GM12892 (cell line): Measurements from ENCODE around the gene SLC25A13.

ENCODE experiments used
- DNase-seq: peaks from one replicate; pipeline ENCODE4 v3.0.0; 2011; ENCODE audit not compliant: insufficient read length
- FAIRE-seq: peaks from 2 replicates; lab custom pipeline; 2011; peaks lifted over from hg19 to GRCh38; lab: Jason Lieb, UNC
- POLR2A ChIP-seq: IDR thresholded peaks from 2 replicates; pipeline ENCODE4 v1.6.1; 2011; ENCODE audit warnings: low read depth, low read length, control low read depth
- POLR2AphosphoS5 ChIP-seq: IDR thresholded peaks from 2 replicates; pipeline ENCODE4 v1.6.1; 2011; ENCODE audit warnings: low read depth, low read length, control low read depth
- TAF1 ChIP-seq: IDR thresholded peaks from 2 replicates; pipeline ENCODE4 v1.6.1; 2011; ENCODE audit warnings: low read depth, mild to moderate bottlenecking, control low read depth, low read length, borderline replicate concordance

Gene SLC25A13

GRCh38 chr7:96233528-96234154 is 88.3 kb downstream of the SLC25A13 start:
- TF ChIP-seq TAF1 (no peak), POLR2AphosphoS5 (no peak), POLR2A (no peak)
- FAIRE-seq (no peak), DNase-seq (no peak)

- DNase-seq: no peak
- FAIRE-seq: no peak
- TF ChIP-seq POLR2AphosphoS5 (no peak), TAF1 (no peak), POLR2A (no peak)
These were observed 88.8 kb downstream of the SLC25A13 start for GRCh38 chr7:96233084-96233483.

DNA sequence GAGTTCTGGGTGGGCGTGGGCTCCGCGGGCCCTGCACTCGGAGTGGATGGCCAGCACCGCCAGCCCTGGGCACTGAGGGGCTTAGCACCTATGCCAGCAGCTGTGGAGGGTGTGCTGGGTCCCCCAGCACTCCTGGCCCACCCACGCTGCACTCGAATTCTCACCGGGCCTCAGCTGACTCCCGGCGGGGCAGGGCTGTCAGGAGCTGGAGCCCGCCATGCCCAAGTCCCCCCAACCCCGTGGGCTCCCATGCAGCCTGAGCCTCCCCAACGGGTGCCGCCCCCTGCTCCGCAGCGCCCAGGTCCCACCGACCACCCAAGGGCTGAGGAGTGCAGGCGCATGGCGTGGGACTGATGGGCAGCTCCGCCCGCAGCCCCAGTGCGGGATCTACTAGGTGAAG is 93.1 kb downstream of the SLC25A13 start:
- FAIRE-seq (no peak), DNase-seq (no peak)
- TF ChIP-seq POLR2AphosphoS5 (no peak), POLR2A (no peak), TAF1 (no peak)

DNA sequence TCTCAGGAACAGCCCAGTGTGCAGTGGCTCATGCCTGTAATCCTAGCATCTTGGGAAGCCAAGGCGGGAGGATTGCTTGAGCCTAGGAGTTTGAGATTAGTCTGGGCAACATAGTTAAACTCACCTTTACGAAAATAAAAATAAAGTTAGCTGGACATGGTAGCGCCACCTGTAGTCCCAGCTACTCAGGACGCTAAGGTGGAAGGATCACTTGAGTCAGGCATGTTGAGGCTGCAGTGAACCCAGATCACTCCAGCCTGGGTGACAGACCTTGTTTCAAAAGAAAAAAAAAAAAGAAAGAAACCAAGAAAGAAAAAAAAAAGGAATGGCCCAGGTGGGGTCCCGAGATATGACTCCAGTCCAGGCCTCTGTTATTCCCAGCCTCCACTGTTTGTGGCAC is 96.6 kb downstream of the SLC25A13 start:
- no peak for TF ChIP-seq POLR2A
- TF ChIP-seq POLR2AphosphoS5: no peak
- TF ChIP-seq TAF1: no peak
- no peak for FAIRE-seq
- DNase-seq: no peak

GRCh38 chr7:96224685-96225084 is 97.2 kb downstream of the SLC25A13 start:
- DNase-seq (no peak), FAIRE-seq (no peak)
- TF ChIP-seq POLR2AphosphoS5 (no peak), TAF1 (no peak), POLR2A (no peak)

DNA sequence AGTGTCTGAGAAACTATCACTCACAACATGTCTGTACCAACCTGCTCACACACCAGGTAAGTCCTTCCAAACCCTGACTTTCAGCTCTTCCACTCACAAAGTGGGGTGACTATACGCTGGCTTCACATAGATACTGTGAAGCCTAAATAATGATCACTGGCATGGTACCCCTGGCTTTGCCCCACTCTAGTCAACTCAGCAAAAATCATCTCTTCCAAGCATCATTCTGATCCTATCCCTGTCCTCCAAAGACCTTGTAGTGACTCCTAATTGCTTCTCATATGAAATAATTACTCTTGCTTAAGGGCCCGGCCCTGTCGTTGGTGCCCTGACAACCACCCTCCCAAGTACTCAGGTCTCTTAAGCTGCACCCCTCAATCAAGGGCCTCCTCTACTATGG is 97.8 kb downstream of the SLC25A13 start:
- FAIRE-seq (no peak), DNase-seq (no peak)
- TF ChIP-seq POLR2AphosphoS5 (no peak), TAF1 (no peak), POLR2A (no peak)

- DNase-seq (no peak), FAIRE-seq (no peak)
- no peak for TF ChIP-seq POLR2A
These were observed 100.0 kb downstream of the SLC25A13 start for GRCh38 chr7:96221888-96222287.

DNA sequence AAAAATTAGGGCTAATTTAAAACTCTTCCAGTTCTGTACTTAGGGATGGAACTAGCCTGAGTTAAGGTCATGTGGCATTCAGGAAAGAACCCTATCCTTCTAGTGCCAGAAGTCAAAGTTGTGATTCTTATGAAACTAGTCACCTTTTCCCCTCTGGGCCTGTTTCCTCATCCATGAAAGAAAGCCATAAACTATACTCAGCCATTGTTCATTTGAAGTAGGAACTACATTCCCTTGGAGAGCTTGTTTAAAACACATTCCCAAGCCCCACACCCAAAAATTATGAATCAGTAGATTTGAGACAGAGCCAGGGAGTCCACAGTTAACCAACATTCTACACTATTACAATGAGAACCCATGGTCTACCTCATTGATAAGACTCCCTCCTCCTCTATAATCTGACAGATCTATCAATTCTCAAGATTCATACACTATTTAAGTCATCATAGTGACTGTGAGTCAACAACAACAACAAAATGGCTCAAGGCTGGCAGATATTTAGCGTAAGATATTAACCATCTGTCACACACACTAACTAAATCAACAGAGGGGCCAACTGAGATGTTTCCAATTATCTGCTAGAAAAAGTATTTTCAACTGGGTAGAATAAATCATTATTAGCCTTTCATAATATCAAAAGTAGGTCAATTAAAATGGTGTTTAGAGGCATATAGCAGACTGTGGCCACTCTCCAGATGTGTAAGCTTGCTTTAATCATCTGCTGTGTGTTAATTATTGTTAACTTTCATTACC is 102.3 kb downstream of the SLC25A13 start:
- FAIRE-seq: no peak

DNA sequence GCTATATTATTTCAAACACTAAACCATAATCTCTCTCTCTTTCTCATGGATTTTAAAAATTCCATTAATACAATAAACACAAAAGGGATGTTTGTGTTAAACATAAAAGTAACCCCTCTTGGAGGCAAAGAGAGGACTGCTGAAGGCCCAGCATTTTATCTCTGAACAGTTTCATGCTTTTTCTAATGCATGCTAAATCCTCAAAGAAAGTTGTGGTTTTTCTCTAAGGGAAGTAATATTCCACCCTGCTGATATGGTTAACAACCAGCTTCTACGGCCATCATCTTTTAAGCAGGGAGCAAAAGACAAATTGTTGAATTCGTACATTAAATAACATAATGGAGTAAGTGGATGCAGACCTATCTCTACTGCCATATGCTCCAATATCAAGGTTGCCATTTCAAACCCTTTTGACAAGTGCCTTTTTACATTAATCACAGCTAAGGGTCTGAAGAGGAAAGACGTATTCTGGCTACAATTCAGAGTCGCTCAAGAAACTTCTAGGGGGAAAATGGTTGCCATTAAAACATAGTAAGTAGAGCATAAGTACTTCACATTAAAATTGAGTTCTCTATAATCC is 103.1 kb downstream of the SLC25A13 start:
- no peak for FAIRE-seq
- no peak for TF ChIP-seq POLR2A
- TF ChIP-seq TAF1: no peak
- no peak for TF ChIP-seq POLR2AphosphoS5
- no peak for DNase-seq

More for the DNA sequence above, 102.3 kb downstream of the SLC25A13 start:
- TF ChIP-seq POLR2AphosphoS5 (no peak), POLR2A (no peak), TAF1 (no peak)
- DNase-seq: no peak

DNA sequence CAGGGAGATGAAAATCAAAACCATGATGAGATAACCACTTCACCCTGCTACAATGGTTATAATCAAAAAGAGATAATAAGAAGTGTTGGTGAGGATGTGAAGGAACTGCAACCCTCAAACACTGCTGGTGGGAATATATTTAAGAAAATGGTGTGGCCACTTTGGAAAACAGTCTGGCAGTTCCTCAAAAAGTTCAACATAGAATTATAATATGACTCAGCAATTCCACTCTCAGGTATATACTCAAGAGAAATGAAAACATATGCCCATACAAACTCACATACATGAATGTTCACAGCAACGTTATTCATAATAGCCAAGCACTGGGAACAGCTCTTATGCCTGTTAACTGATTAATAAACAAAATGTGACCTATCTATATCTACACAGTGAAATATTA is 104.8 kb downstream of the SLC25A13 start:
- no peak for FAIRE-seq
- TF ChIP-seq POLR2A: no peak
- TF ChIP-seq TAF1: no peak
- no peak for TF ChIP-seq POLR2AphosphoS5

GRCh38 chr7:96216373-96216772 is 105.5 kb downstream of the SLC25A13 start:
- no peak for FAIRE-seq
- no peak for TF ChIP-seq TAF1
- no peak for TF ChIP-seq POLR2AphosphoS5
- no peak for TF ChIP-seq POLR2A

More for the DNA sequence above, 104.8 kb downstream of the SLC25A13 start:
- DNase-seq: no peak

DNA sequence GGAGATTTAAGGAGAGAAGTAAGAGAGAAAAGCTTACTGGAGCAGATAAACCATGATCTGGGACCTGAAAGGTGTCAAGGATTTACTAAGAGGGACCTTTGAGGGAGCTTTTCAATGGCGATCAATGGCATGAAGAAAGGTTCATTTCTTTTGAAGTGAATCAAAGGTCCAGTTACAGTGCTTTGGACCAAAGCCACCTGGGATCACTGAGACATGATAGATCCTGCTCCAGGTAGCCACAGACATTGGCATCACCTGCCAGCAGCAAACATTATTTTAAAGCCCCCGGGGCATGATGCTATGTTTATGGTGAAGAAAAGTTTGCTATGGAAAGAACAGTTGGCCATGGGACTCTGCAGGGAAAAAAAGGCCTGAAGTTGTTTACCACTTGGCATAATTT is 109.4 kb downstream of the SLC25A13 start:
- no peak for TF ChIP-seq POLR2A
- DNase-seq: no peak
- FAIRE-seq: no peak

More at GRCh38 chr7:96216373-96216772, 105.5 kb downstream of the SLC25A13 start:
- DNase-seq: no peak

GRCh38 chr7:96211954-96212353 is 109.9 kb downstream of the SLC25A13 start:
- FAIRE-seq (no peak), DNase-seq (no peak)
- no peak for TF ChIP-seq POLR2A
- TF ChIP-seq POLR2AphosphoS5: no peak
- TF ChIP-seq TAF1: no peak
